Activated CD8-positive, alpha-beta memory T cell treated with anti-CD3 and anti-CD28 coated beads, Interleukin-2, amount 50 U/mL, for 4 hours (primary cell): ENCODE data around the gene SLC38A2.
"Not testable (repeated sequence)": the region's sequence is repeated elsewhere in the genome, so short reads cannot be mapped to it uniquely, and the experiment has no call there.

ENCODE experiments used
- DNase-seq: peaks from one replicate; pipeline ENCODE4 v3.0.0-alpha.2; 2020

SLC38A2 gene

GRCh38 chr12:46359667-46360280 lies 12.8 kb downstream of the SLC38A2 start:
- no peak for DNase-seq

DNA sequence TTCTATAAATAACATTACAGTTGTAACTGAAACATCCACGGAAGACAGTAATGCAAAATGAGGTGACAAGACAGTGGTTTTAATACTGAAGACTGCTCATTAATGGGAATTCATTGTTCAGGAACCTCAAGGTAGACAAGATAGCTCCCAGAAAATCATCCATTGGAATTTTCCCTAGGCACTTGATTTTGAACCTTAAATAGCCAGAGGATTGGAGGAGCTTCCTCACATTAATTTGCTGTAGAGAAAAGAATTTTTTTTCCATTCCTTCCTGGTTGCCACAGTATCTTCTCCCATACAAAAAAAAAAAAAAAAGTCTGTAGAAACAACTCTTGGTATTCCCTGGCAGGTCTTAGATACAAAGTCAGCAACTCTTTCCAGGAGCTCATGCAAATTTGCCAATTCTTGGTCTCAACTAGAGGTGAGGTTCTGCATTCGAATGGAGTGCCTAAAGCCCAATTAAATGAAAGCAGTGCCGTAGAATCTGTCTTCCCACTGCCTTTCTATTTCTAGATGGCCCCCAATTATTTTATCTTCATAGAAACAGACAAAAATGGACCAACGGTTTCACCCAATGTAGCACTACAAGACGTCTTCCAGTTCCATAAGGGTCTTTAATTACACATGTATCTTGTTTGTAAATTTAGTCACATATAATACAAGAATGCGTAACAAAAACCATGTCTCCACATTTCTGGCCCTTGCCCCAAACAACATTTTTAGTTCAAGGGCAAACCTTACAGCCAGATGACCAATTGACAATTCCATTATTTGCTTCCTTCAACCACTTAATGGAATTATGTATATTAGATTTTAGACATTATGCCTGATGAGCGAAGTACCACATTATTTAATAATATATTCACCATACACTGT lies 13.5 kb downstream of the SLC38A2 start:
- DNase-seq: no peak

GRCh38 chr12:46358325-46358700 lies 14.3 kb downstream of the SLC38A2 start:
- DNase-seq: no peak

DNA sequence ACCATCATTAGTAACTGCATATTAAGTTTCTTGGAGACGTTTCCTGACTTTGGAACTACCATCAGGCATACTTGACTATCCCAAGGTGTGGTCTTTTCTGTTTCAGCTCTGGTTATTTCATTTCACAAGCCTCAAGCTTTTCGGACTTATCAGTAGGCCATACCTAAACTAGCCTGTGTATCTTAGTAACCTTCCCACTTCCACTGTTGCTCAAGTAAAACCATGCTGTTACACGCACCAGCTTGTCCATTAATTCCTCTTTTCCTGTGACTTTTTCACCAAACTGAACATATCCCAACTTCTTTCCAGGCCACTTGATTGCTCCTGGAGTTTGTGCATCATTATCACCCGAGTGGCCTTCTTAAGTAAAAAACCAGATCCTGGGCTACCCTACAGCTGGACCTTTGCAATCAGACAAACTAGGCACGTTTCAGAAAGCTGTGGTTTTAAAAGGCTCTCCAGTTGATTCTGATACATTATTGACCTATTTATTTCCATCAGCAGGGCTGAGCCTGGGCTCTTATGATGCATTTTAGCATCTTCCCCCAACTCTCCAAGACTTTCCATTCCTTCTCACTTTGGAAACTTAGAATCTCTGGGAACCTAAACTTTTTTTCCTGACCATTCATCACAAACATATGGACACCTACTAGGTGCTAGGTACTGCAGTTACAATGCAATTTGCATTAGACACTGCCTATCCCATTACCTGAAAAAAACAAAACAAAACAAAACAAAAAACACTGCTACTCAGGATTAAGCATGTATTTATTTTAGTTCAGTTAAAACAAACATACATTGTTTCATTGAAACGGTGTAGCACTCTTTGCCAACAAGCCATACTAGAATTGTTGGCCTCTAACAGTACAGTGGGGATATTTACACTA lies 14.9 kb downstream of the SLC38A2 start:
- no peak for DNase-seq

DNA sequence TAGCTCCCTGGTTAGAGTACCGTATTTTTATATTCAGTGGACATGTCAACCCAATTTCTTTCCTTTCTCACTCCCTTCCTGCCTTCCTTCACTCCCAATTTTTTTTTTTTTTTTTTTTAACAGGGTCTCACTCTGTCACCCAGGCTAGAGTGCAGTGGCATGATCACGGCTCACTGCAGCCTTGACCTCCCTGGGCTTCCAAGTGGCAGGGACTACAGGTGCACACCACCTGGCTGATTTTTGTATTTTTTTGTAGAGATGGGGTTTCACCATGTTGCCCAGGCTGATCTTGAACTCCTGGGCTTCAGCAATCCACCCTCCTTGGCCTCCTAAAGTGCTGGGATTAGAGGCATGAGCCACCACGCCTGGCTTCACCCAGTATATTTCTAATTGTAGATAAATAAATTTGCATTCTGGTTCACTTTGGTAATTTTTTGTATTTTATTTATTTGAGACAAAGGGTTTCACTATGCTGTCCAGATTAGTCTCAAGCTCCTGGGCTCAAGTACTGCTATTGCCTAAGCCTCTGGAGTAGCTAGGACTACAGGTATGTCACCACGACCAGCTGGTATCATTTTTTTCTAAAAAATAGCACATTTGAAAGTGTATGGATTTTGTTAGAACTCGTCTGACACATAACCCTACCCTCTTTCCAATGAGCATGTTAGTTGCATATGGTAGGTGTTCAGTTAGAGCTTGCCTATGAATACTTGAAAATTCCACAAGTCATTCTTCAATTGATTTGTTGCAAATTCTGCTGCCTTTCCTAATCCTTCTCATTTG lies 15.7 kb downstream of the SLC38A2 start:
- DNase-seq: no peak

DNA sequence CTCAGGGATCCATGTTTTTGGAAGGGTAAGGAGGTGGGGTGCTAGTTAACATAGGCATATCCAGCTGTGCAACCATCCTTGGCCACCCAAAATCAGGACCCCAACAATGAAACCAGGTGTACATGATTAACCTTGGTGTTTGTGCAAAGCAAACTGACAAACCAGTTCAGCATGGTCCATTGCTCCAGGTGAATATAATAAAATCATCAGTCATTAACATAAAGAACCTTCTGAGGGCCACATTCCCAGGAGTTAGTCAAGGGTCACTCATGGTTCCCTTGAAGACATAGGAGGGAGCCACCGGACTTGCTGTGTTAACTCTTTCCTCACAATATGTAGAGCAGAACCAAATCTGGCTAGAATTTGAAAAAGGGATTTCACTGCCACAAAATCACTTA lies 17.8 kb downstream of the SLC38A2 start:
- DNase-seq: no peak

- DNase-seq: no peak
Measured at GRCh38 chr12:46354111-46354801, 18.3 kb downstream of the SLC38A2 start.

- DNase-seq: no peak
Measured at GRCh38 chr12:46351886-46352650, 20.5 kb downstream of the SLC38A2 start.

- no peak for DNase-seq
Measured at GRCh38 chr12:46351138-46351537, 21.4 kb downstream of the SLC38A2 start.

DNA sequence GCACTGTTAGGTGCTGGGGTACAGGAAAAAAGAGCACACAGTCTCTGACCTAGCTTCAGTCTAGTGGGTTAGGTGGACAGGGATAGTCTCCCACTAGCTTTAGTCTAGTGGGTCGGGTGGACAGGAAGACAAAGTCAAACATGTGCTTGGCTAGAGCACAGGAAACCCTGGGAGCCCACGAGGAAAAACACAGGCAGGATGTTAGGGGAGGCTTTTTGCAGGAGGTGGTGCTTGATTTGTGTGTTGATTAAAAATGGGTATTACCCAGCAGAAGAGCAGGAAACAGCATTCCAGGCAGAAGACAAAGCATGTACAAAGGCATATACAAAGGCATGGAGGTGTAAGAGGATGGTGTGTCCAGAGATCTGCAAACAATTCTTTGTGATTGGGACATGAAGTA lies 23.3 kb downstream of the SLC38A2 start:
- DNase-seq: no peak

- DNase-seq: no peak
Measured at GRCh38 chr12:46343118-46343852, 29.3 kb downstream of the SLC38A2 start.

DNA sequence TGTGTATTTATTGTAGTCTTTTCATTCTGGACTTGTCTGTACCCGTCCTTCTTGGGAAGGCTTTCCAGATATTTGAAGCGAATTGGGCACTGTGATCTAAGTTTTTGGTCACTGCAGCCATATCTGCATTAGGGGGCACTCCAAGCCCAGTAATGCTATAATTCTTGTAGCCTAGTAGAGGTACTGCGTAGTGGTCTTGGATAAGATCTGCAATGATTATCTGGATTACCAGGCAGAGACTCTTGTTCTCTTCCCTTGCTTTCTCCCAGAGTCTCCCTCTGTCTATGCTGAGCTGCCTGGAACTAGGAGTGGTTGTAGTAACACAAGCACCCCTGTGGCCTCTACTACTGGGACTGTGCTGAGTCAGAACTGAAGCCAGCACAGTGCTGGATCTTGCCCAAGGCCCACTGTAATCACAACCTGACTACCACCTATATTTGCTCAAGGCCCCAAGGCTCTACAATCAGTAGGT lies 30.0 kb downstream of the SLC38A2 start:
- peak; percentile 33 for DNase-seq

GRCh38 chr12:46339051-46339450 lies 33.5 kb downstream of the SLC38A2 start:
- no peak for DNase-seq

- no peak for DNase-seq
Measured at GRCh38 chr12:46332260-46332659, 40.3 kb downstream of the SLC38A2 start.

- not testable (repeated sequence) for DNase-seq
Measured at GRCh38 chr12:46325075-46325474, 47.5 kb downstream of the SLC38A2 start.

DNA sequence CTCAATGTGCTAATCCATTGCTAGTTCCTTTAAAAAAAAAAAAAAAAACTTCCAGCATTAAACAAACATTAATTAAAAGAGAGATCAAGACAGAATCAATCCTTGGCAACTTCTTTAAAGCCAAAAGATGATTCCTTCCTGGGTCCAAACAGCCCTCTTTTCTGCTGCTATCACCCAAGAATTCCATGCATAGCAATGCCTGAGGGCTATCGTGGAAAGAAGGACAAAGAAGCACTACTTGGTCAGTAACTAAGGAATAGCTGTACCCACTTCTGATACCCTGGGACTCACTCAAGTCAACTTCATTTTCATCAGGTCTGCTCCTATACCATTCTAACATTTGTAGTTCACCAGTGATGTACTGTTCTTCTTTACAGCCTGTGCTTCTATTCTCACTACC lies 51.8 kb downstream of the SLC38A2 start:
- DNase-seq: no peak

DNA sequence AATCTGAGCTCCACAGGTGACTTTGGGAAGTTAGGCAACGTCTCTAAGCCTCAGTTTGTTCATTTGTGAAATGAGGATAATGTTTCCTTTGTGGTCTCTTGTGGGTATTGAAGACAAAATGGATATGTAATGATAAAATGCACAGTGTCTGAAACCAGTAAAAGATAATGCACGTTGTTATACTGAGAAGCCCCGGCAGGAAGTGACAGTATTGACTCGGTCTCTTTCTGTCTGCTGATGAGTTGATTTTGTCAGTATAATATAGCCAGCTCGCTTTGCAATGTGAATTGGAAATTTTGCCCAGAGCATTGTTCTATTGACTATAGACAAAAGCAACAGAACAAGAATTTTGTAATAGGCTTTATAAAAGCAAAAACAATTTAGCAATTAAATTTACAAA lies 54.5 kb downstream of the SLC38A2 start:
- DNase-seq: no peak
